Measurements from ENCODE around the gene BBS1. TPM values are rescaled to one million over a fixed set of nuclear protein-coding genes. Genes with fewer than 3 reads are reported as not detected.

BBS1 gene
- total RNA-seq, 4 donors from 2014 or later: 9.7 to 45.8 (median 17.1) TPM

DNA sequence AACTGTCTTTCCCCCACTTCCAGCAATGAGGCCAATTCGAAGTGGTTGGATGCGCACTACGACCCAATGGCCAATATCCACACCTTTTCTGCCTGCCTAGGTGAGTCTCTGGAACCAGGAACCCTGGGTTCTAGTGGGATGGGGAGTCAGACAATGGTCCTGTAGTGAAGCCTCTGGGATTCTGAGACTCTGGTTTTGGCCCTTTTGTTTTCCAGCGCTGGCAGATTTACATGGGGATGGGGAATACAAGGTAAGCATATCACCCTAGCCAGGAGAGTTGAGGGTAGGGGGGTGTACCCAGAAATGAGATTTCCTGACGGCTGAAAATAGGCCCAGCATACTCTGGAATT lies 530 bp downstream of the BBS1 start:
- Histone ChIP-seq H3K36me3 (peaks cover 0 to 53% (median 0%) of the 10 kb centered on the region in 3 donors), H3K27me3 (no peaks in the 10 kb centered on the region), H3K9me3 (no peaks in the 10 kb centered on the region), H3K4me3 (peak overlapping the region; percentile 60 to 74 (median 70)), H3K4me1 (peaks cover 0 to 20% (median 12%) of the 10 kb centered on the region in 3 donors), H3K27ac (peak overlapping the region in 3 of 4 donors; percentile 44 to 72 (median 63))
- intact Hi-C loops (cut with DNase I): no loop called here
- no peak for DNase-seq
- WGBS, 2 donors: 10 to 14% methylated on average over 2 to 5 of the region's 5 CpGs
- TF ChIP-seq POLR2A (IDR thresholded peaks at IDR 0.05): no peak
- TF ChIP-seq, protein P1, sequence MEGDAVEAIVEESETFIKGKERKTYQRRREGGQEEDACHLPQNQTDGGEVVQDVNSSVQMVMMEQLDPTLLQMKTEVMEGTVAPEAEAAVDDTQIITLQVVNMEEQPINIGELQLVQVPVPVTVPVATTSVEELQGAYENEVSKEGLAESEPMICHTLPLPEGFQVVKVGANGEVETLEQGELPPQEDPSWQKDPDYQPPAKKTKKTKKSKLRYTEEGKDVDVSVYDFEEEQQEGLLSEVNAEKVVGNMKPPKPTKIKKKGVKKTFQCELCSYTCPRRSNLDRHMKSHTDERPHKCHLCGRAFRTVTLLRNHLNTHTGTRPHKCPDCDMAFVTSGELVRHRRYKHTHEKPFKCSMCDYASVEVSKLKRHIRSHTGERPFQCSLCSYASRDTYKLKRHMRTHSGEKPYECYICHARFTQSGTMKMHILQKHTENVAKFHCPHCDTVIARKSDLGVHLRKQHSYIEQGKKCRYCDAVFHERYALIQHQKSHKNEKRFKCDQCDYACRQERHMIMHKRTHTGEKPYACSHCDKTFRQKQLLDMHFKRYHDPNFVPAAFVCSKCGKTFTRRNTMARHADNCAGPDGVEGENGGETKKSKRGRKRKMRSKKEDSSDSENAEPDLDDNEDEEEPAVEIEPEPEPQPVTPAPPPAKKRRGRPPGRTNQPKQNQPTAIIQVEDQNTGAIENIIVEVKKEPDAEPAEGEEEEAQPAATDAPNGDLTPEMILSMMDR (IDR thresholded peaks at IDR 0.05): no peak

- Histone ChIP-seq H3K9me3 (no peaks in the 10 kb centered on the region), H3K36me3 (peaks cover 6 to 84% (median 26%) of the 10 kb centered on the region in 3 donors), H3K4me3 (no peak overlapping the region), H3K27me3 (no peaks in the 10 kb centered on the region), H3K27ac (no peak overlapping the region), H3K4me1 (no peaks in the 10 kb centered on the region)
- 89 to 91% methylated on average over 3 to 9 of the region's 11 CpGs for WGBS, 2 donors
- no peak for DNase-seq
- TF ChIP-seq, protein P1 (IDR thresholded peaks at IDR 0.05): no peak
- no peak for TF ChIP-seq POLR2A (IDR thresholded peaks at IDR 0.05)
- intact Hi-C loops (cut with DNase I): no loop called here
These were observed 13.2 kb downstream of the BBS1 start for GRCh38 chr11:66523611-66524010.

GRCh38 chr11:66524304-66525040 lies 14.0 kb downstream of the BBS1 start:
- H3K36me3 ChIP-seq: peaks cover 5 to 77% (median 21%) of the 10 kb centered on the region in 3 donors

GRCh38 chr11:66529069-66529468 lies 18.6 kb downstream of the BBS1 start:
- Histone ChIP-seq H3K9me3 (no peaks in the 10 kb centered on the region), H3K27ac (no peak overlapping the region), H3K27me3 (no peaks in the 10 kb centered on the region), H3K4me1 (no peaks in the 10 kb centered on the region), H3K36me3 (peaks cover 3 to 67% (median 10%) of the 10 kb centered on the region in 3 donors), H3K4me3 (no peak overlapping the region)
- no peak for TF ChIP-seq POLR2A (IDR thresholded peaks at IDR 0.05)
- TF ChIP-seq, protein P1 (IDR thresholded peaks at IDR 0.05): no peak
- no peak for DNase-seq
- WGBS, 2 donors: 73 to 74% methylated on average over 9 of the region's 10 CpGs
- intact Hi-C loops (cut with DNase I): no loop called here

More at GRCh38 chr11:66524304-66525040, 14.0 kb downstream of the BBS1 start:
- TF ChIP-seq, protein P1 (IDR thresholded peaks at IDR 0.05): no peak
- TF ChIP-seq POLR2A (IDR thresholded peaks at IDR 0.05): no peak
- WGBS, 2 donors: 83 to 95% methylated on average over 6 to 8 of the region's 10 CpGs
- Histone ChIP-seq H3K4me1 (no peaks in the 10 kb centered on the region), H3K9me3 (no peaks in the 10 kb centered on the region), H3K27ac (no peak overlapping the region), H3K27me3 (no peaks in the 10 kb centered on the region), H3K4me3 (no peak overlapping the region)
- no peak for DNase-seq
- intact Hi-C loops (cut with DNase I): no loop called here

DNA sequence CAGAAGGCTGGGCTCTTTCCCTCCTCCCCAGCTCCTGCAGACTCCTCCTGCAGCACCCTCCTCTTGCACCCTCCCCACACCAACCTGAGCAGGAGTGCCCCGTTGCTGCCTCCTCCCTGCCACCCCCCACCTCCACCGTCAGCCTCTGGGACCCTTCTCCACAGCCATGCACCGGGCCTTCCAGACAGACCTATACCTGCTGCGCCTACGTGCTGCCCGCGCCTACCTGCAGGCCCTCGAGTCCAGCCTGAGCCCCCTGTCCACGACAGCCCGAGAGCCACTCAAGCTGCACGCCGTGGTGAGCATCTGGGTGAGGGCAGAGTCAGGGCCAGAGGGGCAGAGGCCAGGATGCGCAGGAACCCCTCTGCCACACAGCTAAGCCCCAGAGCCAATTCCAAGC lies 19.2 kb downstream of the BBS1 start:
- Histone ChIP-seq H3K9me3 (no peaks in the 10 kb centered on the region), H3K4me1 (no peaks in the 10 kb centered on the region), H3K27ac (no peak overlapping the region), H3K36me3 (peaks cover 3 to 64% (median 10%) of the 10 kb centered on the region in 3 donors), H3K27me3 (no peaks in the 10 kb centered on the region), H3K4me3 (no peak overlapping the region)
- TF ChIP-seq POLR2A (IDR thresholded peaks at IDR 0.05): no peak
- TF ChIP-seq, protein P1 (IDR thresholded peaks at IDR 0.05): no peak
- intact Hi-C loops (cut with DNase I): no loop called here
- 82 to 89% methylated on average over 5 to 7 of the region's 13 CpGs for WGBS, 2 donors
- DNase-seq: no peak
